Anterior cingulate cortex (tissue), 58 donors: Measurements from ENCODE around the gene TBRG4.

Experiments
- DNase-seq, 58 donors: peaks; one replicate each; lab custom pipeline; 2025; lab: John Stamatoyannopoulos, UW

Gene TBRG4

GRCh38 chr7:45066409-45066808 is 45.1 kb downstream of the TBRG4 start:
- DNase-seq, result no peak

GRCh38 chr7:45065031-45065995 is 46.2 kb downstream of the TBRG4 start:
- no peak for DNase-seq

- no peak for DNase-seq
Observed at GRCh38 chr7:45064047-45064725, 47.3 kb downstream of the TBRG4 start.

GRCh38 chr7:45061806-45062425 is 49.6 kb downstream of the TBRG4 start:
- no peak for DNase-seq

GRCh38 chr7:45061352-45061751 is 50.1 kb downstream of the TBRG4 start:
- no peak for DNase-seq

- DNase-seq, result no peak
Observed at GRCh38 chr7:45060295-45060694, 51.2 kb downstream of the TBRG4 start.

- DNase-seq, result no peak
Observed at GRCh38 chr7:45057878-45058277, 53.6 kb downstream of the TBRG4 start.

GRCh38 chr7:45055594-45056219 is 55.8 kb downstream of the TBRG4 start:
- no peak for DNase-seq

GRCh38 chr7:45055016-45055415 is 56.5 kb downstream of the TBRG4 start:
- no peak for DNase-seq

GRCh38 chr7:45054442-45054841 is 57.1 kb downstream of the TBRG4 start:
- DNase-seq, result no peak

- DNase-seq, result no peak
Observed at GRCh38 chr7:45053941-45054340, 57.6 kb downstream of the TBRG4 start.

- no peak for DNase-seq
Observed at GRCh38 chr7:45053401-45053800, 58.1 kb downstream of the TBRG4 start.

GRCh38 chr7:45052011-45052410 is 59.5 kb downstream of the TBRG4 start:
- DNase-seq, result no peak

GRCh38 chr7:45050198-45050597 is 61.3 kb downstream of the TBRG4 start:
- DNase-seq, result no peak
